Measurements from ENCODE around the gene PRKN. TPM values are rescaled to one million over a fixed set of nuclear protein-coding genes. Genes with fewer than 3 reads are reported as not detected.

The PRKN gene
- total and polyA plus RNA-seq, 2 donors (not counting 3 experiments of a cell fraction or from before 2014, with no cell fraction given), result 0.06 TPM; not detected in 1

- Histone ChIP-seq H3K9me1 (replicated peaks; ENCODE audit: control insufficient read depth, extremely low read depth, insufficient read depth, low read length) (no peaks in the 10 kb centered on the region), H4K20me1 (replicated peaks; ENCODE audit: control insufficient read depth, extremely low read depth, insufficient read depth, low read length) (no peaks in the 10 kb centered on the region), H3K79me2 (ENCODE audit: control insufficient read depth, insufficient read depth, low read length) (no peaks in the 10 kb centered on the region), H3K9ac (replicated peaks; ENCODE audit: extremely low read depth, insufficient read depth, low read length) (no peak overlapping the region), H3K36me3 (ENCODE audit: control insufficient read depth in 2 of 2, extremely low read depth in 1 of 2, insufficient read depth in 2 of 2, low read length in 2 of 2) (no peaks in the 10 kb centered on the region), H3K4me1 (ENCODE audit: control insufficient read depth, extremely low read depth, insufficient read depth, low read length) (peaks cover 12% of the 10 kb centered on the region), H3K27ac (ENCODE audit: insufficient read depth, low read depth, low read length) (peak overlapping the region; percentile 53), H3K4me3 (replicated peaks in 1 of 3; ENCODE audit: insufficient read depth in 1 of 3, low read depth in 1 of 3, low read length in 3 of 3) (no peak overlapping the region), H2AFZ (ENCODE audit: low read depth, low read length) (peak overlapping the region; percentile 46), H3K4me2 (ENCODE audit: insufficient read depth, low read length) (peak overlapping the region; percentile 28), H3K9me3 (replicated peaks; ENCODE audit: control insufficient read depth, insufficient read depth, low read length) (no peaks in the 10 kb centered on the region), H3K27me3 (ENCODE audit: control insufficient read depth in 2 of 2, insufficient read depth in 2 of 2, low read length in 2 of 2) (no peaks in the 10 kb centered on the region)
- dilution Hi-C loops (cut with MboI; ENCODE audit: extremely low pct_ligation_motif_present, low sequenced_read_pairs), result no loop called here
- no TSS peak for BruUV-seq (replicated peaks)
- ChIA-PET CTCF (no interaction called here), POLR2A (no interaction called here)
- TF ChIP-seq MYC (IDR thresholded peaks at IDR 0.05; ENCODE audit: low read depth, low read length) (peak; percentile 71), EZH2 (IDR thresholded peaks at IDR 0.05; ENCODE audit: borderline replicate concordance, low read depth, low read length, severe bottlenecking) (no peak), JUN (IDR thresholded peaks at IDR 0.05; ENCODE audit: borderline replicate concordance, insufficient read depth, insufficient read length, low read depth) (peak; percentile 28)
- DNase-seq (ENCODE audit: low read depth, low spot score), result peak; percentile 10
- peak; percentile 86 for FAIRE-seq
- intact Hi-C loops (cut with micrococcal nuclease), result loop anchor here (2.0 kb wide), 1 partner anchor 174 kb away; no protein-coding TSS in a partner anchor
These were observed 804.9 kb downstream of the PRKN start for GRCh38 chr6:161922631-161923119.

- no peaks in the 10 kb centered on the region for H4K20me1 ChIP-seq (replicated peaks; ENCODE audit: control insufficient read depth, extremely low read depth, insufficient read depth, low read length)
- no peaks in the 10 kb centered on the region for H3K9me3 ChIP-seq (replicated peaks; ENCODE audit: control insufficient read depth, insufficient read depth, low read length)
- H3K27me3 ChIP-seq (ENCODE audit: control insufficient read depth in 2 of 2, insufficient read depth in 2 of 2, low read length in 2 of 2), result no peaks in the 10 kb centered on the region
- FAIRE-seq, result no peak
- no peaks in the 10 kb centered on the region for H3K79me2 ChIP-seq (ENCODE audit: control insufficient read depth, insufficient read depth, low read length)
- H3K4me1 ChIP-seq (ENCODE audit: control insufficient read depth, extremely low read depth, insufficient read depth, low read length), result peaks cover 12% of the 10 kb centered on the region
- POLR2A ChIA-PET, result no interaction called here
- intact Hi-C loops (cut with micrococcal nuclease) (loop anchor here (2.0 kb wide), 1 partner anchor 173 kb away; no protein-coding TSS in a partner anchor), dilution Hi-C loops (cut with MboI; ENCODE audit: extremely low pct_ligation_motif_present, low sequenced_read_pairs) (no loop called here)
- H3K4me3 ChIP-seq (replicated peaks in 1 of 3; ENCODE audit: insufficient read depth in 1 of 3, low read depth in 1 of 3, low read length in 3 of 3), result no peak overlapping the region
- peak overlapping the region; percentile 18 for H3K27ac ChIP-seq (ENCODE audit: insufficient read depth, low read depth, low read length)
- no peaks in the 10 kb centered on the region for H3K36me3 ChIP-seq (ENCODE audit: control insufficient read depth in 2 of 2, extremely low read depth in 1 of 2, insufficient read depth in 2 of 2, low read length in 2 of 2)
- TF ChIP-seq, protein P1, sequence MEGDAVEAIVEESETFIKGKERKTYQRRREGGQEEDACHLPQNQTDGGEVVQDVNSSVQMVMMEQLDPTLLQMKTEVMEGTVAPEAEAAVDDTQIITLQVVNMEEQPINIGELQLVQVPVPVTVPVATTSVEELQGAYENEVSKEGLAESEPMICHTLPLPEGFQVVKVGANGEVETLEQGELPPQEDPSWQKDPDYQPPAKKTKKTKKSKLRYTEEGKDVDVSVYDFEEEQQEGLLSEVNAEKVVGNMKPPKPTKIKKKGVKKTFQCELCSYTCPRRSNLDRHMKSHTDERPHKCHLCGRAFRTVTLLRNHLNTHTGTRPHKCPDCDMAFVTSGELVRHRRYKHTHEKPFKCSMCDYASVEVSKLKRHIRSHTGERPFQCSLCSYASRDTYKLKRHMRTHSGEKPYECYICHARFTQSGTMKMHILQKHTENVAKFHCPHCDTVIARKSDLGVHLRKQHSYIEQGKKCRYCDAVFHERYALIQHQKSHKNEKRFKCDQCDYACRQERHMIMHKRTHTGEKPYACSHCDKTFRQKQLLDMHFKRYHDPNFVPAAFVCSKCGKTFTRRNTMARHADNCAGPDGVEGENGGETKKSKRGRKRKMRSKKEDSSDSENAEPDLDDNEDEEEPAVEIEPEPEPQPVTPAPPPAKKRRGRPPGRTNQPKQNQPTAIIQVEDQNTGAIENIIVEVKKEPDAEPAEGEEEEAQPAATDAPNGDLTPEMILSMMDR (IDR thresholded peaks at IDR 0.05; ENCODE audit: extremely low read depth in 1 of 2, insufficient read depth in 1 of 2, low read depth in 1 of 2, low read length in 2 of 2), result no peak
- H3K9me1 ChIP-seq (replicated peaks; ENCODE audit: control insufficient read depth, extremely low read depth, insufficient read depth, low read length), result no peaks in the 10 kb centered on the region
- CTCF ChIA-PET, result no interaction called here
- H3K9ac ChIP-seq (replicated peaks; ENCODE audit: extremely low read depth, insufficient read depth, low read length), result no peak overlapping the region
- BruUV-seq (replicated peaks), result no TSS peak
- H2AFZ ChIP-seq (ENCODE audit: low read depth, low read length), result peak overlapping the region; percentile 11
- DNase-seq (ENCODE audit: low read depth, low spot score), result no peak
- no peak overlapping the region for H3K4me2 ChIP-seq (ENCODE audit: insufficient read depth, low read length)
These were observed 805.8 kb downstream of the PRKN start for GRCh38 chr6:161921602-161922395.

Data from endothelial cell of umbilical vein (primary cell).